GM06990 (cell line): Measurements from ENCODE around the gene MAGI2.

ENCODE experiments used
- DNase-seq: peaks from one replicate; pipeline ENCODE4 v3.0.0-alpha.2; 2011; ENCODE audit not compliant: insufficient read length; ENCODE audit errors: extremely low read depth
- H3K27me3 ChIP-seq: replicated peaks from 2 replicates; pipeline ENCODE4 v1.6.0; 2011; ENCODE audit warnings: low read length; ENCODE audit not compliant: control insufficient read depth, insufficient read depth
- H3K36me3 ChIP-seq: 2 replicates; pipeline ENCODE4 v1.5.1; 2011; ENCODE audit warnings: low read length; ENCODE audit not compliant: control insufficient read depth, insufficient read depth
- H3K4me3 ChIP-seq: replicated peaks from 2 replicates; pipeline ENCODE4 v1.5.1; 2011; ENCODE audit warnings: low read depth, mild to moderate bottlenecking, control low read depth, low read length
- TF ChIP-seq, protein P1 (sequence below): IDR thresholded peaks from 2 replicates; pipeline ENCODE4 v1.5.1; 2011; ENCODE audit warnings: low read length, control low read depth, mild to moderate bottlenecking, inconsistent platforms; ENCODE audit not compliant: insufficient read depth, poor library complexity, severe bottlenecking

MAGI2 gene

DNA sequence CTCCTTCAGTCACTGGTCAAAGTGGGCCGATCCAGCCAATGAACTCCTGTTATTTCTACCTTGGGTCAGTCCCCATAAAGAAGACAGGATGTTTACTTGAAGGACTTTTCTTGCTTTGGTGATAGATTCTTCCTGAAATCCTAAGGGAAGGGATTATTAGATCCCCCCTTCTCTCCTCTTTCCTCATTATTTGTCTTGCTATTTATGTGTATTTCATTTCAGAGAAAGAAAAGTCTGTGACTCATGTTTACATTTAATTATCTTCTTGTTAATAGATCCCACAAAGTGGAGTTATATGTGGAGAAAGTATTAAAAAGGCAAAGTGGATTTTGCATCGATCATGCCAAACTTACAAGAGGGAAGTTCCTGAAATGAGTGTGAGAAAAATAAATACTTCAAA is 1313.4 kb downstream of the MAGI2 start:
- Histone ChIP-seq H3K36me3 (no peaks in the 10 kb centered on the region), H3K4me3 (no peak overlapping the region), H3K27me3 (no peaks in the 10 kb centered on the region)
- DNase-seq: no peak
- TF ChIP-seq, protein P1, sequence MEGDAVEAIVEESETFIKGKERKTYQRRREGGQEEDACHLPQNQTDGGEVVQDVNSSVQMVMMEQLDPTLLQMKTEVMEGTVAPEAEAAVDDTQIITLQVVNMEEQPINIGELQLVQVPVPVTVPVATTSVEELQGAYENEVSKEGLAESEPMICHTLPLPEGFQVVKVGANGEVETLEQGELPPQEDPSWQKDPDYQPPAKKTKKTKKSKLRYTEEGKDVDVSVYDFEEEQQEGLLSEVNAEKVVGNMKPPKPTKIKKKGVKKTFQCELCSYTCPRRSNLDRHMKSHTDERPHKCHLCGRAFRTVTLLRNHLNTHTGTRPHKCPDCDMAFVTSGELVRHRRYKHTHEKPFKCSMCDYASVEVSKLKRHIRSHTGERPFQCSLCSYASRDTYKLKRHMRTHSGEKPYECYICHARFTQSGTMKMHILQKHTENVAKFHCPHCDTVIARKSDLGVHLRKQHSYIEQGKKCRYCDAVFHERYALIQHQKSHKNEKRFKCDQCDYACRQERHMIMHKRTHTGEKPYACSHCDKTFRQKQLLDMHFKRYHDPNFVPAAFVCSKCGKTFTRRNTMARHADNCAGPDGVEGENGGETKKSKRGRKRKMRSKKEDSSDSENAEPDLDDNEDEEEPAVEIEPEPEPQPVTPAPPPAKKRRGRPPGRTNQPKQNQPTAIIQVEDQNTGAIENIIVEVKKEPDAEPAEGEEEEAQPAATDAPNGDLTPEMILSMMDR: no peak

DNA sequence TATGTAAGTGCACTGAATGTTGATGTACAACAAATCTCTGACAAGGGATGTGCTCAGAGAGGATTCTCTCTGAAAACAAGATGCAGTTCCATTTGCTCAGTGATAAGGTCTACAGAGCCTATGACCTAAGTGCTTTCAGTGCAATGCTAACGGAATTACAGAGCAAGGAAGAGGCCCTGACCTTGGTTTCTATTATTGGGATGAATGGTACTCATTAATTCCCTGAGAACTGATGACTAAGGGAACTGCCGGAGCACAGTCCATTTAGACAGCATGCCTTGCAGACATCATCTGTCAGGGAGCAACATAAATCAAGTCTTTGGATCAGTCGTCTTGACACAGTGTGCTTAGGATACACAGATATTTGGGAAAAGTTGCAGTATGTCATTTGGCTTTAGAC is 1314.1 kb downstream of the MAGI2 start:
- no peaks in the 10 kb centered on the region for H3K36me3 ChIP-seq
- H3K27me3 ChIP-seq: no peaks in the 10 kb centered on the region
- DNase-seq: no peak
- TF ChIP-seq, protein P1: no peak
- H3K4me3 ChIP-seq: no peak overlapping the region

DNA sequence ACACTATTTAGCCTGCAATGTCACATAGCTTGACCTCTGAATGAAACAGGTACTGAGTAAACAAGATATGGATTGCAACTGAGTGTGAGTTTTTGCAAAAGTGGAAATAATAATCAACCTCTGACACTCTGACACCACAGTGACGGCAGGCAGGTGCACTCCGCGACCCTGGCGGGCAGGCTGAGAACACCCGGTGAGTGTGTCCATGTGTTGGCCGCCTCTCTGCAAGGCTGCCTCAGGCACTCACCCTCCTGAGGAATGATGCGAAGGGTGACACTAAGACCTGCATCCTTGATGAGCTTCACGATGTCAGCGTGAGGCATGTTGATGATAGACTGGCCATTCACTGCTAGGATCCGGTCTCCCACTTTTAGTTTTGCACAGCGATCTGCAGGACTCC is 1318.7 kb downstream of the MAGI2 start:
- Histone ChIP-seq H3K27me3 (no peaks in the 10 kb centered on the region), H3K4me3 (no peak overlapping the region), H3K36me3 (no peaks in the 10 kb centered on the region)
- no peak for DNase-seq
- TF ChIP-seq, protein P1: no peak

DNA sequence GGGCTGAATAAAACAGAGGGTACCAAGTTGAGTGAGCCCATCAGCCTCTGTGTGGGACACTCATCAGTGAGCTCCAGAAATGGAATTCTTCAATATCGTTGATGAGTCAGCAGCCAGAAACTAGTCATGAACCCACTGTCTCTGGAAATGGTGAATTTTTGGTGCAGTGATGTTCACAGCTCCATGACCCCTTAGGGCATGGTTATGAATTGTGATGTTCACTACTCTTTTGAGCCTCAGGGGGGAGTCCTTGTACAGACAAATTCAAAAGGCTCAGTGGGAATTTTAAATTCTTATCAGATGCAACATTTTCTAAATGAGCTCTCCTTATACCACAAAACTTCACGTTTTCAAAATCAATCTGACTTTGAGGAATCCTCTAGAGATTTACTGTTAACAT is 1319.2 kb downstream of the MAGI2 start:
- TF ChIP-seq, protein P1: peak; percentile 37
- no peak for DNase-seq
- no peaks in the 10 kb centered on the region for H3K36me3 ChIP-seq
- H3K4me3 ChIP-seq: no peak overlapping the region
- H3K27me3 ChIP-seq: no peaks in the 10 kb centered on the region

DNA sequence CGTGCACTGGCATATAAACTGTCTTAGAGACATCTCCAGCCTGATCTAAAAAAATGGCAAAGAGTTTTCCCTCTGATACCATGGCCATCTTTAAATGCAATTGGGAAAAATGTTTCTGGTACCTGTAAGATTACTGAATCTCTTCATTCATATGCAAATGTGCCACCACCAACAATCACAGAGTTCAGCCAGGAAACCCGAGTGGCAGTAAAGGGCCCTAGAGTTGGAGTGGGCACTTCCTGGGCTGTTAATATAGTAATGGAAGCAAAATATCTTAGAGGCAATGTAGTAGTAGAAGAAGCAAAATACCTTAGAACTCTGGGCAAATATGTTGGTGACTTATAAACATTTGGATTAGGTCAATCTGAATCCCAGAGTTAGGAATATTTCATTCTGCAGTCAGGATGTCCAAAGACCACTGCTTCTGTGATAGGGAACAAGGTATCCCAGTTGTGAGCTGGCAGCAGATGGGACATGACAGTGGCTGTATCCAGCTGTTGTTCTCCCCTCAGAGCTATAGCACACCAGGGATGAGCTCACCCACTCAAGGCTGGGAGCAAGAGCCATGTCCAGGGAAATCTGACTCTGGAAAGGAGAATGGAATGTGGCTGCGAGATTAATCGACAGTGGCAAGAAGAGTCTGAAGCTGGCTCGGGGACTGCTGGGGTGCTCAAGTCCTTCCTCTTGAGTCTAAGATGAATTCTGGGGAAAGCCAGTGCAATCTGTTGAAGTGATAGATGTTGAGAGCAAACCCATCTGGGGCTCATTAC is 1322.8 kb downstream of the MAGI2 start:
- Histone ChIP-seq H3K27me3 (no peaks in the 10 kb centered on the region), H3K4me3 (no peak overlapping the region), H3K36me3 (no peaks in the 10 kb centered on the region)
- no peak for DNase-seq
- TF ChIP-seq, protein P1: no peak
